ENCODE results near the gene LCOR.
A peak's percentile ranks its signal among the peaks of the same experiment; 100 is the strongest.
"Not testable (repeated sequence)": the region's sequence is repeated elsewhere in the genome, so short reads cannot be mapped to it uniquely, and the experiment has no call there.

Gene LCOR

GRCh38 chr10:97016728-97017473 is 184.8 kb downstream of the LCOR start:
- DNase-seq = peak; percentile 49

DNA sequence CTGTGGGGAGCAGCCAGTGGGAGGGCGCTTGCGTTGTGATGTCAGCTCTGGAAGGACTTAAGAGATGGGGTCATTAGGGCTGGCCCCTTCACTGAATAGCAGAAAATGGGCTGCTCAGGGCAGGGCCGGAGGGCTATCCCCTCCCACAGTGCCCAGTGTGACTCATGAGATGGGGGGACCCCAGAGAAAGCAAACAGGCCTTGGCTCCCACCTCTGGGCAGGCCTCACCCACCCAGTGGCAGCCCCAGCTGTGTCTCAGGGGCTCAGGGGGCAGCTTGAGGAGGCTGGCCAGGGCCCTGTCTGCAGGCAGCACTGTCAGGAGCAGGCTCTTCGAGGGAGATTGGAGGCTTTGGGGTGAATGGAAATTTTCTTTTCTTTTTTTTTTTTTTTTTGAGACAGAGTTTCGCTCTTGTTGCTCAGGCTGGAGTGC is 185.4 kb downstream of the LCOR start:
- DNase-seq = no peak

DNA sequence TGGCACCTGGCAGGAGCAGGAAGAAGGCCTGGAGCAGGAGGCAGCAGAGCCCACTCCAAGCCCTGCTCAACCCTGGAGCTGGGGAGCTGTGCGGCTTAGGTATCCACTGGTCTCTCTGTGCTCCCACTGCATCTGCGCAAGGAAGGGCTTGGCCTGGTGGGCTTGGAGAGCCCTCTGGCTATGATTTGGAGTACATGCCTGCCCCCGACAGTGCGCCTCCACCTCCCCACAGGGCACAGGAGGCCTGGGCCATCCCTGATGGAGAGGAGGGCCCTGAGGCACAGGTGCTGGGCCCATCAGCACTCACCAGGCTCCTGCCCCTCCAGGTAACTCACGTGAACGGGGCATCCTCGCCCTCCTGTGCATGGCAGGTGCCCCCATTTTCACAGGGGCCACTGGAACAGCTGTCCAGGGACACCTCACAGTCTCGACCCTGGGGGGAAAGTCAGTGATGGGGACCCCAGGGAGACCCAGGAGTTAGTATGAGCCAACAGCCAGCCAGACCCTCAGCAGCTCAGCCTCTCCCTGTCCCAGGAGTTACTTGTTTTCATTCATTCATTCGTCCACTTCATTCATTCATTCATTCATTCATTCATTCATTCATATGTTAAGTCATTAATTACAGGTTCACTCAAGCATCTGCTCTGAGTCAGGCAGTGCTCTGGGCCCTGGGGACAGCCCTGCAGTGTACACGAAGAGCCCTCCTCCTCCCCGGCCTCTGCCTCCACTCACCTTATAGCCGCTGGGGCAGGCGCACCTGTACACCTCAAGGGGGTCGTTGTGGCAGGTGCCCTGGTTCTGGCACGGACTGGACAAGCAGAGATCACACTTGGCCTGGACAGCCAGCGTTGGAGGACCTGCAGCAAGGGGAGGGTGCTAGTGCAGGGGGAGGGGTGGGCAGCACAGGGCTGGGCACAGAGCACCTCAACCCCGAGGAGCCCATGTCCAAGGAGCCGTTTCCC is 186.4 kb downstream of the LCOR start:
- DNase-seq = no peak

- no peak for DNase-seq
Observed at GRCh38 chr10:97019213-97019844, 187.2 kb downstream of the LCOR start.

DNA sequence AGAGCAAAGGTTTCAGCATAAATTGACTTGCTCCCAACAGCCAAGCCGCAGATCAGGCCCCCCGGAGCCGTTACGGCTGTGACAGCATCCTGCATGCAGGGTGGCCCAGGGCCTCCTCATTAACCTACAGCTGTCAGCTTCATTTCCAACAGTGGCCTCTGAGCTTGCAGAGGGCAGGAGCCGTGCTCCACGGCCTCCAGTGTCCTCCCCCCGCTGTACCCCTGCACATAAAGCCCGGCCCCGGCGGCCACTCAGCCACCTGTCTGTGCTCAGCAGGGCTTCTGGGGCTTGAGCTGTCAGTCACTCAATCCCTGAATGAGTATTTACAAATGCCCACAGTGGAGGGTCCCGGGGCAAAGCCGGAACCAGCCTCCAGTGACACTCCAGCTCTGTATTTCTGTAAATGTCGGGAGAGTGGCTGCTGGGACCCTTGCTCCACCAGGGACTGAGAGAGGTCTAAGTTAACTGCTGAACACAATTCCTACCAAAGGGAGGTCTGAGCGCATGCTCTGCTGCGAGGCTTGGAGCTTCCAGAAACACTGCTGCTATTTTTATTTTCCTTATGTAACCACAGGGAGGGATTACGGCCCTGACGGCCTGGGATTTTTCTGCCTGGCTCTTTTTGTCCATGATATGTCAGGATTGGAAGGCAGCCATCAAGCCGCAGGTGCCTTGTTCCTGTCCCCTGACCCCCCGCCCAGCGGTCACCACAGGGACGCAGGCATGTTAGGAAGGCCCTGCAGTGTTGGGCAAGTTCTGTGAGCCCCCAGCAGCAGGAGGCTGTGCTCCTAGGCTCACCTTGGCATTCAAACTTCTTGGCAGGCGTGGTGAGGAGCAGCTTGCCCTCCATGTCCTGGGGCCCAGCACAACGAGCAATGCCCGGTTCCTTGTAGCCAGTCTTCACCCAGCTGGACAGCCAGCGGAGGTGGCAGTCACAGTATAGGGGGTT is 188.6 kb downstream of the LCOR start:
- no peak for DNase-seq

- no peak for DNase-seq
Observed at GRCh38 chr10:97022616-97023015, 190.5 kb downstream of the LCOR start.

- DNase-seq = no peak
Observed at GRCh38 chr10:97023401-97024167, 191.5 kb downstream of the LCOR start.

DNA sequence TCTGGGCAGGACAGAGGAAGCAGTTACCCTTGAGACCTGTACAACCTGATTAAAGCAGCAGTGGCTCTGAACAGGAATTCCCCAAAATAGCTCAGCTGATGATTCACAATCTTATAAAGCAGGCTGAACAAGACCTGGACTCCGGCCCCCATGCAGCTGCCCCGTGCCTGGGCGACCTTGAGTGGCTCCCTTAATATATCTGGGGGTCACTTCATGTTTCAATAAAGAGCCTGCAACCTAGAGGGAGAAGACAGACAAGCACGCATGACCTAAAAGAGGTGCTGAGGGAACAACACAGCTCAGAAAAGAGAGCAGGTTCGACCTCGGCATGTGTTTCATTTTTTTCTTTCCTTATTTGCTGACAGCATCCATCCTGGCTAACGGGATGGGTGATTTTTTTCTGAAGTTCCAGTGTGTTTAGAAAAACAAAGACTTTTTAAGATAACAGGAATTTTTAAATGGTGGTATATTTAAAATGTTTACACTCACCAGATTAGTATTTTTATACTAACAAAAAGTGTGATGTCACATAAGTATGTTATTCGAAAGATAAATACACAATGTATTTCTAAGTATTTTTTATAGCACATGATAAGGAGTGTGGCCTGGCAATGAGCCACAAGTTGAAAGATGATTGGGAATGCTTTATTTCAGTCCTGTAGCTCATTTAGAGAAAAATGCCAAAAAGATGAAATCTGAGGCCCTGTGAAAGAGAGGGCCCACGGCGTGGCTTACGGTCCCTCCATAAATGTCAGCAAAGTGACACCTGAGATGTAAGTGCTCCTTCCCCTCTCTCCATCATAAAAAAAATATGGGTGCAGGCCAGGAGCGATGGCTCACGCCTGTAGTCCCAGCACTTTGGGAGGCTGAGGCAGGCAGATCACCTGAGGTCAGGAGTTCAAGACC is 192.3 kb downstream of the LCOR start:
- DNase-seq = no peak

DNA sequence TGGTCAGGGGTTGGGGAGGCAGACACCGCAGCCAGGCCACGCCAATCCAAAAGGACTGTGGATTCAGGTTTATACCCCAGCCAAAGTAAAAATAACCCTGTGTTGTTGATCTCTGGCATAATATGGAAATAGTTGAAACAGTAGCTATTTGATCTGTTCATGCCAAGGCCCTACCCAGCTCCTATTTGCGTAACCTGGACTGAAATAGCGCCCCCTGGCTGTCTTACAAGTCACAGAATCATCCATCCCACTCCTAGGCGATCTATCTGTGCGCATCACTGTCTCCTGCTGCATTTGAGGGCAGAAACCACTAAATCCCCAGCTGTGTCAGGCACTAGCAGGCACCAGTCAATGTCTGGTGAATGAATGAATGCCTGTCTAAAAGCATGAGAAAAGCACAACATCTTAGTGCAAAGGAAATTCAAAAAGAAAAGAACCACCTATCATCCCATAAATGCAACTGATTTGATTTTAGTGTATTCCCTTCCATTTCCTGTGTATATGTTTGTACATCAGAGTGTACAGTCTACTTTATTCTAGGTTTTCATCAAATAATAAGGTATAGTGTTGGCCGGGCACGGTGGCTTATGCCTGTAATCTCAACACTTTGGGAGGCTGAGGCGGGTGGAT is 193.6 kb downstream of the LCOR start:
- peak; percentile 59 for DNase-seq

- no peak for DNase-seq
Observed at GRCh38 chr10:97028126-97028831, 196.2 kb downstream of the LCOR start.

- DNase-seq = no peak
Observed at GRCh38 chr10:97028832-97029178, 196.7 kb downstream of the LCOR start.

GRCh38 chr10:97029271-97029670 is 197.2 kb downstream of the LCOR start:
- DNase-seq = no peak

- DNase-seq = no peak
Observed at GRCh38 chr10:97030894-97031293, 198.8 kb downstream of the LCOR start.

DNA sequence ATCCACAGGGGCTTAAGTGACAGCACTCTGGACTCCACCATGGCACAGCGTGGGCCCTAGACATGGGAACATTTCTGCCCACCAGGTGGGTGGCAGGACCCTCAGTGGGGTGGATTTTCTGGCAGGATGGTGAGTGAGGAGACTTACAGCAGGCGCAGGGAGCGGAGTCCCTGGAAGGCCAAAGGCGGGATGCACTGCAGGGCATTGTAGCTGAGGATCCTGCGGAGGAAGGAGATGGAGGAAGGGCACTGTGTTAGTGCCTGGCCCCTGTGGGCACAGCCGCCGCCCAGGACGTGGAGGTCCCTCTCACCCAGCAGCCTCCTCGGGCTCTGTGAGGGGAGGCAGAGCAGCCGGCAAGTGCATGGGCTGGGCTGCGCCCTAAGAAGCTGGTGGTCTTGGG is 199.4 kb downstream of the LCOR start:
- DNase-seq = no peak

DNA sequence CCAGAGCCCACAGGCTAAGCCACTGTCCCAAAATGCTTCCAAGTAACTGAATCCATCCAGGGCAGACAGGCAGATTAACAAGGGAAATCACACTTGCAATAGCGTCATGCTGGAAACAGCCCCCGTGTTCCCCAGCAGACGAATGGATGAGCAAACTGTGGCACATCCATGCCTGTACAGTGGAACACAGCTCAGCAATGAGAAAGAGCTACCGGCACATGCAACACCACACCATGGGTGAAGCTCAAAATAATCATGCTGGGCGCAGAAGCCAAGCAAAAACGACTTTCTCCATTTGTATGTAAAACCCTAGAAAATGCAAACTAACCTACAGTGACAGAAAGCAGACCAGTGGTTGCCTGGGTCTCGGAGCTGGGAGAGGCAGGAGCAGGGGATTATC is 200.5 kb downstream of the LCOR start:
- no peak for DNase-seq

- not testable (repeated sequence) for DNase-seq
Observed at GRCh38 chr10:97033841-97034240, 201.7 kb downstream of the LCOR start.

DNA sequence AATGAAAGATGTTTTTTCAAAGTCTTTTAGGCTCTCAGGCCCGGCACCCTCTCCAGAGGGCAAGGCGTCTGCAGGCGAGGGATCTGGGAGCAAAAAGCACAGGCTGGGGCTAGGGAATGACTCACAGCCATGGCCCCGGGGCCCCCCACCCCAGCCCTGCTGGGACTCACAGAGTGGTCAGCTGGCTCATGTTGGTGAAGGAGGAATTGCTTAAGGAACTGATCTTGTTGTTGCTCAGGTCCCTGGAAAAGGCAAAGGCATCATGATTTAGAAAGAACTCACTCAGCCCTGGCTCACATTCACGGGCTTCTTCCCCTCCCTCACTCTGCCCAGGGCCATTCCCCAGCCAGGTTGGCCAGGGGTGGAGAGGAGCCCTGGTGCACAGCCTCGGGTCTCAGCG is 202.2 kb downstream of the LCOR start:
- DNase-seq = no peak

DNA sequence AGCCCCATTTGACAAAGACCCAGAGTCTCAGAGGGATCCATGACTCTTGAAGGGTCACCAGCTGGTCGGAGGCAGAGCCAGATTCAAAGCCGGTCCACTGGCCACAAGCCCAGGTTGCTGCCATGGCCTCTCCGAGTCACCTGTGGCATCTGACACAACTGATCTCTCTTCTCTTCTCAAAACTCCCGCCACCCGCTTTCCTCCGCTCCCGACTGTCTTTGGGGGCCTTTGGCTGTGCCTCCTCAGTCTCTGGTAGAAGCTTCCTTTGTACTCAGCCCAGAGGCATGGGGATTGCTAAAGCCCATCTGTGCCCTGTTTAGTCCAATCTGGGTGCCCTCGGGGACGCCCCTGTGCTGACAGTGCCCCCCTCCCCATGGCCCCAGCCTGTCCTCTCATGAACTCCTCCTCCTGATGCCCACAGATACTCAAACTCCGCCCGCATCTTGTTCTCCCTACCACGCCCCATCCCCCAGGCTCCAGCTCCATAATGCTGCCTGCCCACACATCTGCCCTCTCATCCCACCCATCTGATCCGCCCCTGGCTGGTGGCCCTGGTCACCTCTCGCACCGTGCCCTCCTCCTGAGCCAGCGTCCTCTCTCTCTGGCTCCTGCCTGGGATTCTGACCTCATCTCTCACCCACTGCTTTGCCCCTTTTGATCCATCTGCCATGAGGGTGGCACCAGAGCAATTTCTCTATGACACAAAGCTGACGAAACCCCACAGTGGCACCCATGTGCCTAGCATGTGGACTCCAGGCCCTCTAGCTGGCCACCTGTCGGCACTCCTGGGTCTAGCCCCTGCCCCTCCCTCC is 203.1 kb downstream of the LCOR start:
- no peak for DNase-seq
